ENCODE measurements around the gene TUBA3C.
"Not testable (repeated sequence)": the region's sequence is repeated elsewhere in the genome, so short reads cannot be mapped to it uniquely, and the experiment has no call there.

TUBA3C gene

GRCh38 chr13:19181621-19182485 is at the start of gene TUBA3C:
TUBA3C (minus strand) TSS chr13:19181824; CDS start chr13:19181747, 77 bp downstream.
- no peaks in the 10 kb centered on the region for H3K27me3 Mint-ChIP-seq
- peaks cover 8 to 9% of the 10 kb centered on the region in 2 donors for H3K9me3 Mint-ChIP-seq
- DNase-seq (no peak), ATAC-seq (replicated peaks) (no peak)
- H3K4me3 Mint-ChIP-seq = no peak within 1 kb of the TSS
- peaks cover 0 to 3% of the 10 kb centered on the region in 2 donors for H3K36me3 Mint-ChIP-seq
- no peak within 1 kb of the TSS for H3K27ac Mint-ChIP-seq
- H3K4me1 Mint-ChIP-seq = no peaks in the 10 kb centered on the region

- not testable (repeated sequence) for H3K4me1 Mint-ChIP-seq; ATAC-seq (replicated peaks); H3K27ac Mint-ChIP-seq; H3K36me3 Mint-ChIP-seq; H3K9me3 Mint-ChIP-seq; H3K27me3 Mint-ChIP-seq; DNase-seq; H3K4me3 Mint-ChIP-seq
Observed at GRCh38 chr13:19207413-19207812, 25.8 kb upstream of the TUBA3C start.

GRCh38 chr13:19192622-19193021 is 11.0 kb upstream of the TUBA3C start:
- H3K4me1 Mint-ChIP-seq; H3K27ac Mint-ChIP-seq; ATAC-seq (replicated peaks); DNase-seq; H3K4me3 Mint-ChIP-seq; H3K27me3 Mint-ChIP-seq; H3K9me3 Mint-ChIP-seq; H3K36me3 Mint-ChIP-seq: not testable (repeated sequence)

- DNase-seq; H3K36me3 Mint-ChIP-seq; H3K27me3 Mint-ChIP-seq; ATAC-seq (replicated peaks); H3K9me3 Mint-ChIP-seq; H3K4me3 Mint-ChIP-seq; H3K27ac Mint-ChIP-seq; H3K4me1 Mint-ChIP-seq: not testable (repeated sequence)
Observed at GRCh38 chr13:19189911-19190310, 8.3 kb upstream of the TUBA3C start.

GRCh38 chr13:19189368-19189767 is 7.7 kb upstream of the TUBA3C start:
- not testable (repeated sequence) for H3K27ac Mint-ChIP-seq; H3K9me3 Mint-ChIP-seq; H3K4me3 Mint-ChIP-seq; H3K36me3 Mint-ChIP-seq; ATAC-seq (replicated peaks); H3K4me1 Mint-ChIP-seq; DNase-seq; H3K27me3 Mint-ChIP-seq

- H3K36me3 Mint-ChIP-seq = peaks cover 0 to 3% of the 10 kb centered on the region in 2 donors
- DNase-seq (peak; percentile 4), ATAC-seq (replicated peaks) (peak; percentile 74 to 79)
- no peak overlapping the region for H3K27ac Mint-ChIP-seq
- no peak overlapping the region for H3K4me3 Mint-ChIP-seq
- no peaks in the 10 kb centered on the region for H3K4me1 Mint-ChIP-seq
- H3K9me3 Mint-ChIP-seq = peaks cover 4% of the 10 kb centered on the region in 2 donors
- H3K27me3 Mint-ChIP-seq = no peaks in the 10 kb centered on the region
Observed at GRCh38 chr13:19185865-19186645, 4.4 kb upstream of the TUBA3C start.

- no peaks in the 10 kb centered on the region for H3K4me1 Mint-ChIP-seq
- H3K36me3 Mint-ChIP-seq = peaks cover 0 to 3% of the 10 kb centered on the region in 2 donors
- peaks cover 4 to 5% of the 10 kb centered on the region in 2 donors for H3K9me3 Mint-ChIP-seq
- H3K4me3 Mint-ChIP-seq = no peak overlapping the region
- ATAC-seq (replicated peaks) (peak; percentile 69 to 73), DNase-seq (no peak)
- H3K27ac Mint-ChIP-seq = no peak overlapping the region
- H3K27me3 Mint-ChIP-seq = no peaks in the 10 kb centered on the region
Observed at GRCh38 chr13:19185086-19185864, 3.7 kb upstream of the TUBA3C start.

GRCh38 chr13:19184176-19184575 is 2.6 kb upstream of the TUBA3C start:
- H3K4me1 Mint-ChIP-seq = no peaks in the 10 kb centered on the region
- H3K4me3 Mint-ChIP-seq = no peak overlapping the region
- ATAC-seq (replicated peaks) (no peak), DNase-seq (no peak)
- no peak overlapping the region for H3K27ac Mint-ChIP-seq
- H3K27me3 Mint-ChIP-seq = no peaks in the 10 kb centered on the region
- H3K36me3 Mint-ChIP-seq = peaks cover 0 to 3% of the 10 kb centered on the region in 2 donors
- H3K9me3 Mint-ChIP-seq = peaks cover 7 to 9% of the 10 kb centered on the region in 2 donors

GRCh38 chr13:19183676-19184075 is 2.1 kb upstream of the TUBA3C start:
- Mint-ChIP-seq H3K27ac (no peak overlapping the region), H3K27me3 (no peaks in the 10 kb centered on the region), H3K36me3 (peaks cover 0 to 3% of the 10 kb centered on the region in 2 donors)

GRCh38 chr13:19182536-19182935 is 912 bp upstream of the TUBA3C start:
- DNase-seq (no peak), ATAC-seq (replicated peaks) (no peak)
- Mint-ChIP-seq H3K9me3 (peaks cover 8 to 9% of the 10 kb centered on the region in 2 donors), H3K4me1 (no peaks in the 10 kb centered on the region), H3K36me3 (peaks cover 0 to 3% of the 10 kb centered on the region in 2 donors), H3K27me3 (no peaks in the 10 kb centered on the region), H3K4me3 (no peak overlapping the region), H3K27ac (no peak overlapping the region)

More at GRCh38 chr13:19183676-19184075, 2.1 kb upstream of the TUBA3C start:
- no peak for DNase-seq
- peaks cover 7 to 9% of the 10 kb centered on the region in 2 donors for H3K9me3 Mint-ChIP-seq
- ATAC-seq (replicated peaks) = no peak
- no peak overlapping the region for H3K4me3 Mint-ChIP-seq
- H3K4me1 Mint-ChIP-seq = no peaks in the 10 kb centered on the region

GRCh38 chr13:19181021-19181620 is 503 bp downstream of the TUBA3C start:
- ATAC-seq (replicated peaks) (no peak), DNase-seq (no peak)
- Mint-ChIP-seq H3K4me3 (no peak overlapping the region), H3K27ac (no peak overlapping the region), H3K9me3 (peaks cover 8 to 9% of the 10 kb centered on the region in 2 donors), H3K36me3 (peaks cover 0 to 3% of the 10 kb centered on the region in 2 donors), H3K4me1 (no peaks in the 10 kb centered on the region), H3K27me3 (no peaks in the 10 kb centered on the region)

GRCh38 chr13:19179916-19180315 is 1.7 kb downstream of the TUBA3C start:
- H3K9me3 Mint-ChIP-seq = peaks cover 8 to 12% of the 10 kb centered on the region in 2 donors
- no peak overlapping the region for H3K27ac Mint-ChIP-seq
- peaks cover 0 to 3% of the 10 kb centered on the region in 2 donors for H3K36me3 Mint-ChIP-seq
- no peak for DNase-seq
- no peaks in the 10 kb centered on the region for H3K27me3 Mint-ChIP-seq
- no peaks in the 10 kb centered on the region for H3K4me1 Mint-ChIP-seq
- no peak overlapping the region for H3K4me3 Mint-ChIP-seq
- ATAC-seq (replicated peaks) = no peak

GRCh38 chr13:19178901-19179593 is 2.6 kb downstream of the TUBA3C start:
- DNase-seq = no peak
- ATAC-seq (replicated peaks) = peak in 1 of 2 donors; percentile 43
- peaks cover 8 to 12% of the 10 kb centered on the region in 2 donors for H3K9me3 Mint-ChIP-seq
- H3K36me3 Mint-ChIP-seq = peaks cover 0 to 3% of the 10 kb centered on the region in 2 donors
- no peaks in the 10 kb centered on the region for H3K27me3 Mint-ChIP-seq
- H3K4me1 Mint-ChIP-seq = no peaks in the 10 kb centered on the region
- no peak overlapping the region for H3K27ac Mint-ChIP-seq
- H3K4me3 Mint-ChIP-seq = no peak overlapping the region
